Ectodermal cell (in vitro differentiated cells): ENCODE measurements around the gene CISH.

Experiments
- H3K27ac ChIP-seq: 2 replicates; pipeline ENCODE4 v1.7.0; 2013; ENCODE audit warnings: mild to moderate bottlenecking, low read depth, low read length; ENCODE audit not compliant: insufficient read depth, poor library complexity, severe bottlenecking
- H3K27me3 ChIP-seq: 2 replicates; pipeline ENCODE4 v1.7.0; 2013; ENCODE audit warnings: mild to moderate bottlenecking, low read length; ENCODE audit not compliant: insufficient read depth, control insufficient read depth, poor library complexity, severe bottlenecking
- H3K36me3 ChIP-seq: one replicate; pipeline ENCODE4 v1.7.0; 2013; ENCODE audit warnings: low read length; ENCODE audit not compliant: control insufficient read depth, insufficient read depth
- H3K4me1 ChIP-seq: one replicate; pipeline ENCODE4 v1.7.0; 2013; ENCODE audit warnings: low read length; ENCODE audit not compliant: control insufficient read depth, insufficient read depth
- H3K4me3 ChIP-seq: 2 replicates; pipeline ENCODE4 v1.7.0; 2013; ENCODE audit warnings: low read depth, low read length, control low read depth; ENCODE audit not compliant: insufficient read depth
- H3K9me3 ChIP-seq: 2 replicates; pipeline ENCODE4 v1.7.0; 2013; ENCODE audit warnings: mild to moderate bottlenecking, low read length, moderate library complexity; ENCODE audit not compliant: control insufficient read depth
- WGBS, 2 experiments: methylation state at CpG; one replicate each; pipeline ENCODE4 v1.1.7; 2013; ENCODE audit warnings: missing lambda C conversion rate in 2 of 2; 5-methylcytosine and 5-hydroxymethylcytosine counted together

Gene CISH

DNA sequence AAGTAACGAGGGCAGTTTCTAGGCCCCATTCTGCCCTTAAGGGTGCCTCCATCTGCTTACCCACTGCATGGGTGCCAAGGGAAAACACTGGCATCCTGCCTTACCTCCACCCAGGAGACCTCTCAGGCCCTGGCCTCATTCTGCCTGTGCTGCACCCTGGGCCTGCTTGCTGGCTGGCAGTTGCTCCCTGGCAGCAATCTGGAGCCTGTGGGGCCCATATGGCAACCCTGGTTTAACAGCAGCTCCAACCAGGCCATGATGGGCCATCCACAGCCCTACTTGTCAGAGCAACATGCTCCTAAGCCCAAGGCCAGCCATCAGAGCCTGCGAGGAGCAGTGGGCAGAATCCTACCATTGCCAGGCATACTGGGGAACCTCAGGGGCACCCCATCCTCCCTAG, 47.7 kb downstream of the CISH start:
- Histone ChIP-seq H3K9me3 (no peaks in the 10 kb centered on the region), H3K27ac (no peak overlapping the region), H3K36me3 (no peaks in the 10 kb centered on the region), H3K4me1 (peaks cover 4% of the 10 kb centered on the region), H3K27me3 (peaks cover 12% of the 10 kb centered on the region), H3K4me3 (no peak overlapping the region)
- 86 to 92% methylated on average over 2 of the region's 2 CpGs for WGBS, 2 experiments

DNA sequence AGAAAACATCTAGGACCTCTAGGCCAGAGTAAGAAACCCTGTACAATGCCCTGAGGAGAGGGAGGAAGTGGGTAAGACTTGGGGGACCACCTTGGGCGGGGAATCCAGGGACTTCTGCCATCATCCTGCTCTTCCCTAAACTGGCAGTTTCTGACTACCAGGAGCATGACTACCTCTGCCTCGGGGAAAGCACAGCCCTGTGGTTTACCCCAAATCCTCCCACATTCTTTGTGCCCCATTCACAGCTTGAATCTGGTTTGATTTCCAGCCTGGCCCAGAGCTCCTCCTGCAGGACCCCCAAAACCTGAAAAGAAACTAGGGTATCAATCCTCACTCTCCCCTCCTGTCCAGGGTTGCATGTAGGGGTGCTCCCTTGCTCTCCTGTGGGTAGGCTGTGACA, 48.7 kb downstream of the CISH start:
- Histone ChIP-seq H3K4me3 (no peak overlapping the region), H3K27ac (no peak overlapping the region), H3K27me3 (peaks cover 12% of the 10 kb centered on the region), H3K36me3 (no peaks in the 10 kb centered on the region), H3K4me1 (peaks cover 4% of the 10 kb centered on the region), H3K9me3 (no peaks in the 10 kb centered on the region)
- WGBS, 2 experiments, result 86 to 93% methylated on average over 2 of the region's 2 CpGs

DNA sequence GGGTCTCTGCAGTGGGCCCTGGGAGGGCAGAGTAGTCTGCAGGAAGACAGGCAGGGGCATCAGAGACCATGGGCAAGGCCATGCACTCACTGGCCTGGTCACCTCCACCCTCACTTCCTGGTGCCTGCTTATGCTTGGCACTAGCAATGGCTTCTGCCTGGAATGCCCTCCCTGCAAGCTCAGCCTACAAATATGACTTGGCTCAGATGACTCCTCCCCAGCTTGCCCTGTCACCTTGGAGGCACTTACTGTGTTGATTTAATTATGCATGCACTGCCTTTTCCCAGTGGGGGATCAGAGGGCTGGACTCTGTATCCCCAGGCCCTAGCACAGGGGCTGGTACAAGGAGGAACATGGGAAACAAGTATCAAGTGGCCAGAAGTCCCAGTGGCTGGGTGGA, 51.9 kb downstream of the CISH start:
- H3K36me3 ChIP-seq, result no peaks in the 10 kb centered on the region
- no peaks in the 10 kb centered on the region for H3K4me1 ChIP-seq
- no peak overlapping the region for H3K4me3 ChIP-seq
- no peak overlapping the region for H3K27ac ChIP-seq
- no peaks in the 10 kb centered on the region for H3K9me3 ChIP-seq
- H3K27me3 ChIP-seq, result no peaks in the 10 kb centered on the region

DNA sequence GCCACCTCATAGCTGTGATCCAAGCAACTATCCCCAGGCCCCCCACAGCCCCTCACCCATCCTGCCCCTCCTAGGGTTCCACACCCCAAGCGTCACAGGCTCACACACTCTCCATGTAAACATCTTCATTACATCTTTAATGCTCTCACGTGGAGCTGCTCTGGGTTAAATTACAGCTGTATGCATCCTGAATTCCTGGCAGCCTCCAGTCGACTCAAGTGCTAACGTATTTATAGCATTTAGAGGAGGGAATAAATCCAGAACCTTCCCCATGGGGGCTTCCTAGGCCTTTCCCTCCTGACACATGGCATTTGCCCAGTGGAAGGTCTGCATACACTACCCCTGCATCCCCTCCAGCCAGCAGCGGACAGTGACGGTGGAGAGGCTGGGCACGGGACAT, 53.7 kb downstream of the CISH start:
- H3K27ac ChIP-seq, result no peak overlapping the region
- no peaks in the 10 kb centered on the region for H3K9me3 ChIP-seq
- no peak overlapping the region for H3K4me3 ChIP-seq
- WGBS, 2 experiments, result 85 to 86% methylated on average over 7 of the region's 7 CpGs
- H3K36me3 ChIP-seq, result no peaks in the 10 kb centered on the region
- no peaks in the 10 kb centered on the region for H3K27me3 ChIP-seq
- no peaks in the 10 kb centered on the region for H3K4me1 ChIP-seq

DNA sequence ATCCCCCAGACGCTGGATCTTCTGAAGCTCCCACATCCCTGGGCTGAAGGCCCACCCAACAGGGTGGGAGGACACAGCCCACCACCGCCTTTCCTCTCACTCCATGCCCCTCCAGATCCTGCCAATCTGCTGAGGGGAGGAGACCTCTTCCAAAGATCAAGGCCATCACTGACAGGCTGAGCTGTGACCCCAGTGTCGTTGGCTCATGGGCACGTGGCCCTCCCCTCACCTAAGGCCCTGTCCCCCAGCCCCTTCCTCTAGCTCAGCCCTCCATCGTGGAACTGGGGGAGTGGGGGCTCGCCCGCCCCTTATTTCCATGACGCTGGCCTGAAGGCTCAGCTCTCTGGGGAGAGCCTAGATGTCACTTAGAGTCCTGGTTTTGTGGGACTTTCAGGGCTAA, 54.5 kb downstream of the CISH start:
- Histone ChIP-seq H3K4me3 (no peak overlapping the region), H3K4me1 (no peaks in the 10 kb centered on the region), H3K9me3 (no peaks in the 10 kb centered on the region), H3K36me3 (no peaks in the 10 kb centered on the region), H3K27ac (no peak overlapping the region), H3K27me3 (no peaks in the 10 kb centered on the region)
- WGBS, 2 experiments, result 76 to 80% methylated on average over 8 of the region's 8 CpGs
